ENCODE results near the gene TMEM231. TPM values are rescaled to one million over a fixed set of nuclear protein-coding genes. Genes with fewer than 3 reads are reported as not detected.
A peak's percentile ranks its signal among the peaks of the same experiment; 100 is the strongest.
"Not testable (repeated sequence)": the region's sequence is repeated elsewhere in the genome, so short reads cannot be mapped to it uniquely, and the experiment has no call there.

TMEM231 gene
- polyA plus RNA-seq, 4 donors = 12.1 to 21.2 (median 20.2) TPM

GRCh38 chr16:75534560-75535205 is 21.4 kb downstream of the TMEM231 start:
- peak in 1 of 4 donors; percentile 14 for DNase-seq (ENCODE audit: low read depth in 4 of 4, low spot score in 3 of 4)

- no peak for DNase-seq (ENCODE audit: low read depth in 4 of 4, low spot score in 3 of 4)
These were observed 23.3 kb downstream of the TMEM231 start for GRCh38 chr16:75532791-75533190.

DNA sequence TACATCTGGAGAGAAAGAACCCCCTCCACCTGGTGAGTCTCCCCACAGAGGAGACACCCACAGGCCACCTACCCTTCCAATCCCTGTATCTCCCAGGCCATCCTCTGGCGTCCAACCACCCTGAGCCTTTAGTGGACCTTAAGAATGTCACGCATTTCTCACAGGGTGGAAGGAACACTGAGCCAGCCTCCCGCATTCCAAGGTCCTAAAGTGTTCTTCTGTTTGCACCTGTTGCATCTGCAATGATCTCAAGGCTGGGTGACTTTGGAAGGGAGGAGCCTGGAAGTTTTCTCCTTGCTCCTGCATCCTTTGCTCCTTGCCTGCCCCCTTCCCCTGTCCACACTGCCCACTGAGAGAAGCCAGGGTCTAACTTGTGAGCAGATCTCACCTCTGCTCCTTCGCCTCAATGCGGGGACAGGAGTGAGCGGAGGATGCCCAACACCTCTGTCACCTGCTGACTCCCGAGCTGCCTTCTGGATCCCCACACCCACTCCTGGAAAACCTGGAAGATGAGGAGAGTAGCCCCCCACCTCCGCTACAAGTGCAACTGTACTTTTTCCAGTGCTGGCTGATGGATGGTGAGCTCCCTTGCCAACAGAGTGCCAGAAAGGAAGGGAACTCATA is 23.8 kb downstream of the TMEM231 start:
- no peak for DNase-seq (ENCODE audit: low read depth in 4 of 4, low spot score in 3 of 4)

- no peak for DNase-seq (ENCODE audit: low read depth in 4 of 4, low spot score in 3 of 4)
These were observed 26.1 kb downstream of the TMEM231 start for GRCh38 chr16:75529959-75530358.

GRCh38 chr16:75529056-75529905 is 26.8 kb downstream of the TMEM231 start:
- DNase-seq (ENCODE audit: low read depth in 4 of 4, low spot score in 3 of 4) = no peak

GRCh38 chr16:75527825-75528299 is 28.2 kb downstream of the TMEM231 start:
- no peak for DNase-seq (ENCODE audit: low read depth in 4 of 4, low spot score in 3 of 4)

DNA sequence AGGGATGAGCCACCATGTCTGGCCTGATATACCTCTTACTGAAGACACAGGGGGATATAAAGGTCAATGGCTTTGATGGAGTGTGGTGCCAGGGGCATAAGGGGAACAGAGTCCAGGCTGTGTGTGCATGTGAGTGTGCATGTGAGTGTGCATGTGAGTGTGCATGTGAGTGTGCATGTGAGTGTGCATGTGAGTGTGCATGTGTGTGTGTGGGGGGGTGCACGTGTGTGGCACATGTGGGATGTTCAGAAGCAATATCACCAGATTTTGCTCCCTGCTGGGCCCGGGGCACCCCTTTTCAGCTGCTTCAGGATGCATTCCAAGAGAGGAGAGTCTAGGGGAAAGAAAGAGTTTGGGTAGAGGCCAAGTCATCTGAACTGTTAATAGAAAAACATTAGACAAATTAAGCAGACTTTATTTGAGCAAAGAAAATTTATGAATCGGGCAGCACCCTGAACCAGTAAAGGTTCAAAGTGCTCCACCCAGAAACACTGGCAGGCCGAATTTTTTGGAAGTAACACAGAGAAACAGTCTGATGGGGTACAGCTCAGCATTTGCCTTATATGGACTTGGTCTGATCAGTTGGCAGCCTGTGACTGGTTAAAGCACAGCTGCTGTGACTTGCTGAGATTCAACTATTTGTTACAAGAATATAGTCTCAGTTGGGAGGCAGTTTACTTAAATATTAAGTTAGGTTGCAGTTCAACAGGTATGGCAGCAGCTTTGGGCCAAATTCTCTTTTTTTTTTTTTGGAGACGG is 29.8 kb downstream of the TMEM231 start:
- no peak for DNase-seq (ENCODE audit: low read depth in 4 of 4, low spot score in 3 of 4)

DNA sequence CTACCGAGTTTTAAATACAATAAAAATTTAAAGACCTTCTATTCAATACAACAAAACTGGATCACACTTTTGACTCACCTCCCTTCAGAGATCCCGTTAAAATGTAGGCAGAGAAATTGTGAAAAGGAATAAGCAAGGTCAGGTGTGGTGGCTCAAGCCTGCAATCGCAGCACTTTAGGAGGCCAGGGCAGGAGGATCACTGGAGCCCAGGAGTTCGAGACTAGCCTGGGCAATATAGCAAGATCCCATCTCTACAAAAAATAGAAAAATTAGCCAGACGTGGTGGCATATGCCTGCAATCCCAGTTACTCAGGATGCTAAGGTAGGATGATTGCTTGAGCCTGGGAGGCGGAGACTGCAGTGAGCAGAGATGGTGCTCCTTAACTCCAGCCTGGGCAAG is 36.9 kb downstream of the TMEM231 start:
- DNase-seq (ENCODE audit: low read depth in 4 of 4, low spot score in 3 of 4) = no peak

DNA sequence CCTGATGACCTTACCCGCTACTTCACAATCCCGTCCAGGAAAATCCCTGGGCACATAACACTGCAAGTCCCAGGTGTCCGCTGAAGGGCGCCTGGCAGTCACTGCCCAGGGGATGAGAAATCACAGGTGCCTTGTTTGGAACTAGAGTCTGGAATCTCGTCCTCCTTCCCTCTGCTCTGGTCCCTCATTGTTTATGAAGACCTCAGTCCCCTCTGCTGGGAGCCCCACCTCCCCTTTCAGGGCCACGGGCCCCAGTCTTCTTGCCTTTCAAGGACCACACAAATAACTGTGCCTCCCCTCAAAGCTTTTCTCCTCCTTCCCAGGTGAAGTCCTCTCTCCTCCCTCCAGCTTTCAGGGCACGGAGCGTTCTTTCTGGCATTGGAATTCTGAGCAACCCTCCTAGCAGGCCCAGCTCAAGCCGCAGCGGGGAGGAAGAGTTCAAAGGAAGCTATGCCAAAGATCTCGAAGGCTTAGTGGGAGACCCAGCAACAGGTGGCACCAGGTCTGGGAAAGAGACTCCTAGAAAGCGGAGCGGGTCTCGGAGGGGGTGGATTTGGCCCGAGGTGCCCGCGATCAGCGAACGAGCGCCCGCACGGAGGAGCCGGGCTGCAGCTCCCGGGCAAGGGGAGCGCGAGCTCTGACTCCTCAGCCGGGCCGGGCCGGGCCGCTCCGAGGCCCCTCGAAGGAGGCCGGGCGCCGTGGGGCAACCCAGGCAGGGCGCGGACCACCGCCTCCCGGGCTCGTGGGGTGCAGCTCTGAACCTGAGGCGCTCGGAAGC is 39.7 kb downstream of the TMEM231 start:
- DNase-seq (ENCODE audit: low read depth in 4 of 4, low spot score in 3 of 4) = not testable (repeated sequence)

DNA sequence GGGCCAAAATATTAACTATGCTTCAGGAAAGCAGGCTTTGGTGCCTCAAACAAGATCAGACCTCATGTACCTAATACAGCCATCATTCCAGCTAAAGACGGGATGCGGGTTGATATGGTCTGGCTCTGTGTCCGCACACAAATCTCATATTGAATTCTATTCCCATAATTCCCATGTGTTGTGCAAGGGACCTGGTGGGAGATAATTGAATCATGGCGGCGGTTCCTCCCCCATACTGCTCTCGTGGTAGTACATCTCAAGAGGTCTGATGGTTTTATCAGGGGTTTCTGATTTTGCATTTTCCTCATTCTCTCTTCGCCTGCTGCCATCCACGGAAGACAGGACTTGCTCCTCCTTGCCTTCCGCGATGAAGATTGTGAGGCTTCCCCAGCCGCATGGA is 41.8 kb downstream of the TMEM231 start:
- no peak for DNase-seq (ENCODE audit: low read depth in 4 of 4, low spot score in 3 of 4)

DNA sequence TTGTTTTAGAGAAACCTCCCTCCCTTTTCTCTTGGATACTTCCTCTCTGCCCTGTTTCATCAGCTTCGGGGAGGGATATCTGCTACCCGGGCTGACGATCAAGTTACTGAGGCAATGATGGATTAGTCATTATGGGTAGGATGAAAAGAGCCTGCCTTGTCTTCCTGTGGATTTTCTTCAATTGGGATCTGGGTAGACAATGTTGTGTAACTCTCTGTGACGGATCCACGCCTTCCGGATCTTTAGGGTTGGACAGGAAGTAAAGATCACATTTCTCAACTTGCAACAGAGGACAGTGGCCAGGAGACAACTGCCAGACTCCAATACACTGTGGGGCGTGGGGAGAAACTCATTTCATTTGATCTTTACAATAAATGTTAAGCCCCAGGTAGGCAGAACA is 49.5 kb downstream of the TMEM231 start:
- no peak for DNase-seq (ENCODE audit: low read depth in 4 of 4, low spot score in 3 of 4)

DNA sequence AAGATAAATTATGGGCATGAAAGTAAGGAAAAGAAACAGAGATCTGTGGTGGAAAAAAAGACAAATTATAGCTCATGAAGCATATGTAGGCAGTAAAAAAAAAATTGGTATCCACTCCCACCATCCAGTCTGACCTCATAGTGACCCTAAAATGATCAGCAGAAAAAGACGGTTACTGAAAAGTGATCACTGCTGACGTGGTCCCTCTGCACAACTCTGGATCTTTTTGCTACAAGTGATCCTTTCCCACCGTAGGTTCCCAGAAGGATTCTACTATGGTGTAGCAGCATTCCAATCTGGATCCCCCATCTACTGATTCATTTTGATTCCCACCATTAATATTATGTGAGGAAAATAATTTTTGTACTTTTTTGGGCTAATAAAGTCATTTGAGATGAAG is 49.9 kb downstream of the TMEM231 start:
- no peak for DNase-seq (ENCODE audit: low read depth in 4 of 4, low spot score in 3 of 4)

GRCh38 chr16:75503801-75504200 is 52.3 kb downstream of the TMEM231 start:
- no peak for DNase-seq (ENCODE audit: low read depth in 4 of 4, low spot score in 3 of 4)

- DNase-seq (ENCODE audit: low read depth in 4 of 4, low spot score in 3 of 4) = no peak
These were observed 53.0 kb downstream of the TMEM231 start for GRCh38 chr16:75502916-75503605.

GRCh38 chr16:75501820-75502219 is 54.2 kb downstream of the TMEM231 start:
- DNase-seq (ENCODE audit: low read depth in 4 of 4, low spot score in 3 of 4) = not testable (repeated sequence)

DNA sequence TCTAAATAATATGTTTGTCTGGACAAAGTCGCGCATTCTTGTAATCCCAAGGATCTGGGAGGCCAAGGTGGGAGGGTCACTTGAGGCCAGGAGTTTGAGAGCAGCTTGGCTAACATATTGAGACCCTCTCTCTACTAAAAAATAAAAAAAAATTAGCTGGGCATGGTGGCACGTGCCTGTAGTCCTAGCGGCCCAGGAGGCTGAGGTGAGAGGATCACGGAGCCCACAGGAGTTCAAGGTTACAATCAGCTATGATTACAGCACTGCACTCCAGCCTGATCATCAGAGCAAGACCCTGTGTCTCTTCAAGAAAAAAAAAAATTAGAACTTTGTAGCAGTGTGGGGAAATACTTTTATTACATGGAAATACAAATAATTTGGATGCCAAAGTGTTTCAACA is 54.7 kb downstream of the TMEM231 start:
- no peak for DNase-seq (ENCODE audit: low read depth in 4 of 4, low spot score in 3 of 4)

- DNase-seq (ENCODE audit: low read depth in 4 of 4, low spot score in 3 of 4) = not testable (repeated sequence)
These were observed 57.3 kb downstream of the TMEM231 start for GRCh38 chr16:75498605-75499322.

GRCh38 chr16:75497558-75497957 is 58.5 kb downstream of the TMEM231 start:
- DNase-seq (ENCODE audit: low read depth in 4 of 4, low spot score in 3 of 4) = no peak

Measured in left renal pelvis (tissue), 4 donors.